ENCODE results near the gene CKAP4.

The CKAP4 gene

GRCh38 chr12:106197906-106198623 is 49.8 kb downstream of the CKAP4 start:
- DNase-seq (ENCODE audit: low spot score), result no peak

- no peak for DNase-seq (ENCODE audit: low spot score)
These were observed 52.2 kb downstream of the CKAP4 start for GRCh38 chr12:106195621-106196027.

- no peak for DNase-seq (ENCODE audit: low spot score)
These were observed 53.5 kb downstream of the CKAP4 start for GRCh38 chr12:106194351-106194750.

GRCh38 chr12:106193394-106194215 is 54.2 kb downstream of the CKAP4 start:
- no peak for DNase-seq (ENCODE audit: low spot score)

GRCh38 chr12:106192659-106193393 is 55.0 kb downstream of the CKAP4 start:
- DNase-seq (ENCODE audit: low spot score), result no peak

GRCh38 chr12:106190581-106190980 is 57.2 kb downstream of the CKAP4 start:
- DNase-seq (ENCODE audit: low spot score), result no peak

- no peak for DNase-seq (ENCODE audit: low spot score)
These were observed 58.5 kb downstream of the CKAP4 start for GRCh38 chr12:106189341-106189740.

- DNase-seq (ENCODE audit: low spot score), result no peak
These were observed 59.6 kb downstream of the CKAP4 start for GRCh38 chr12:106188256-106188655.
